Measurements from ENCODE around the gene LDLRAD4.

Gene LDLRAD4

DNA sequence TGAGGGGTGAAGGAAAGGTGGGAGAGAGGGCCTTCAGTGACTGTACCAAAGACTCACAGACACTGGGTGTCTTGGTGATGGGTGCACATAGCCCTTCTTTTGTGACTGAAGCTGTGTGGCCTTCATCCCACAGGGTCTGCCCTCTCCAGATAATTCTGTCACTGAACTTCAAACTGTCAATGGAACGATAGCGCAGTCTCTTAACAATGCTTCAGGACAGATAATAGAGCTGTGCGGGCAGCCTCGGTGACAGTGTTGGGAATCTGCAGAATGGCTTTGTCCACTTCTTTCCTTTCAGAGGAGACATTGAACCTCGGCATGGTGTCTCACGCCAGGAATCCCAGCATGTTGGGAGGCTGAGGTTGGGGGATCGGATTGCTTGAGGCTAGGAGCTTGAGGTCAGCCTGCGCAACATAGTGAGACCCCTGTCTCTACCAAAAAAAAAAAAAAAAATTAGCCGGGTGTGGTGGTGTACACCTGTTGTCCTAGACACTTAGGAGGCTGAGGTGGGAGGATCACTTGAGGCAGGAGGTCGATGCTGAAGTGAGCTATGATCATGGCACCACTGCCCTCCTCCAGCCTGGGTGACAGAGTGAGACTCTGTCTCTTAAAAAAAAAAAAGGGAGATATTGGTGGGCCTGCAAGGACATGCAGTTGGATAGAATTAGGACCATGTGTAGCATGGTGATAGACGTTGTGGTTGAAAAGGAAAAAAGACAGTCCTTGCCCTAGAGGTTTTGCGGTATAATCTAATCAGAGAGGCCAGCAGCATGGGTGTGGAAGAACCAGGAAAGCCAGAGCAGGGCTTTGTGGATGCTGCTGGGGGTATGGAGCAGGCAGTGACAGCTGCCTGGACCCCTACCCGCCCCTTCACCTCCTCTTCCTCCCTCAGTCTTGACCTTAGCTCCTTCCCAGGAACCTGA lies 91.4 kb downstream of the LDLRAD4 start:
- TF ChIP-seq, protein P1, sequence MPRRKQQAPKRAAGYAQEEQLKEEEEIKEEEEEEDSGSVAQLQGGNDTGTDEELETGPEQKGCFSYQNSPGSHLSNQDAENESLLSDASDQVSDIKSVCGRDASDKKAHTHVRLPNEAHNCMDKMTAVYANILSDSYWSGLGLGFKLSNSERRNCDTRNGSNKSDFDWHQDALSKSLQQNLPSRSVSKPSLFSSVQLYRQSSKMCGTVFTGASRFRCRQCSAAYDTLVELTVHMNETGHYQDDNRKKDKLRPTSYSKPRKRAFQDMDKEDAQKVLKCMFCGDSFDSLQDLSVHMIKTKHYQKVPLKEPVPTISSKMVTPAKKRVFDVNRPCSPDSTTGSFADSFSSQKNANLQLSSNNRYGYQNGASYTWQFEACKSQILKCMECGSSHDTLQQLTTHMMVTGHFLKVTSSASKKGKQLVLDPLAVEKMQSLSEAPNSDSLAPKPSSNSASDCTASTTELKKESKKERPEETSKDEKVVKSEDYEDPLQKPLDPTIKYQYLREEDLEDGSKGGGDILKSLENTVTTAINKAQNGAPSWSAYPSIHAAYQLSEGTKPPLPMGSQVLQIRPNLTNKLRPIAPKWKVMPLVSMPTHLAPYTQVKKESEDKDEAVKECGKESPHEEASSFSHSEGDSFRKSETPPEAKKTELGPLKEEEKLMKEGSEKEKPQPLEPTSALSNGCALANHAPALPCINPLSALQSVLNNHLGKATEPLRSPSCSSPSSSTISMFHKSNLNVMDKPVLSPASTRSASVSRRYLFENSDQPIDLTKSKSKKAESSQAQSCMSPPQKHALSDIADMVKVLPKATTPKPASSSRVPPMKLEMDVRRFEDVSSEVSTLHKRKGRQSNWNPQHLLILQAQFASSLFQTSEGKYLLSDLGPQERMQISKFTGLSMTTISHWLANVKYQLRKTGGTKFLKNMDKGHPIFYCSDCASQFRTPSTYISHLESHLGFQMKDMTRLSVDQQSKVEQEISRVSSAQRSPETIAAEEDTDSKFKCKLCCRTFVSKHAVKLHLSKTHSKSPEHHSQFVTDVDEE (CRISPR knock-in tag; IDR thresholded peaks at IDR 0.05), result no peak
- no peak for ATAC-seq

DNA sequence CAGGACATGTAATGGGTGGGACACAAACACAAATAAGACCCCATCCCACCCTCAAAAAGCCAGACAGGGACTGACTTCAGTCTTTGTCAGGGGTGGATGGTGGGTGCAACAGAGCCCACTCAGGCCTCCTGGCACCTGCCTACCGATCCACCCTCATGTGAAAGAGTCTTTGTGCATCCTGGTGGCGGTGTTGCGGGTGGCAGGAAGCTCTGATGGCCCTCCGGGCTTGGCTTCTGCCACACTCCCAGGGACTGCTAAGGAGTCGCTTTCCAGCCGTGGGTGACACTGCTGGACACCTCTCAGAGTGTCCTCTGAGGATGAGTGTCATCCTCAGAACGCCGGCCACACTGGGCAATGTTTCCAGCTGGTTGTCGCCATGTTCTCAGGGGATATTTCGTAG lies 92.6 kb downstream of the LDLRAD4 start:
- ATAC-seq, result no peak
- no peak for TF ChIP-seq ZNF8 (CRISPR knock-in tag; IDR thresholded peaks at IDR 0.05)

DNA sequence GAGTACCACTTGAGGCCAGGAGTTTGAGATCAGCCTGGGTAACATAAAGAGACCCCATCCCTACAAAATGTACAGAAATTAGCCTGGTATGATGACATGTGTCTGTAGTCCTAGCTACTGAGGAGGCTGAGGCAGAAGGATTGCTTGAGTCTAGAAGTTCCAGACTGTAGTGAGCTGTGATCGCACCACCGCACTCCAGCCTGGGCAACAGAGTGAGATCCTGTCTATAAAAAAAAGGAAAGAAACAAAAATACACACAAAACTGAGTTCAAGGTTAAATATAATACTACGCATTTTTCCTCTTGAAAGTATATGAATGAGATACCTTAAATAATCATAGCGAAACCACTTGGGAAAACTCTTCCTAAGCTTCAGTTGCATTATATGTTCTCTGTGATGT lies 94.0 kb downstream of the LDLRAD4 start:
- TF ChIP-seq, protein P2, sequence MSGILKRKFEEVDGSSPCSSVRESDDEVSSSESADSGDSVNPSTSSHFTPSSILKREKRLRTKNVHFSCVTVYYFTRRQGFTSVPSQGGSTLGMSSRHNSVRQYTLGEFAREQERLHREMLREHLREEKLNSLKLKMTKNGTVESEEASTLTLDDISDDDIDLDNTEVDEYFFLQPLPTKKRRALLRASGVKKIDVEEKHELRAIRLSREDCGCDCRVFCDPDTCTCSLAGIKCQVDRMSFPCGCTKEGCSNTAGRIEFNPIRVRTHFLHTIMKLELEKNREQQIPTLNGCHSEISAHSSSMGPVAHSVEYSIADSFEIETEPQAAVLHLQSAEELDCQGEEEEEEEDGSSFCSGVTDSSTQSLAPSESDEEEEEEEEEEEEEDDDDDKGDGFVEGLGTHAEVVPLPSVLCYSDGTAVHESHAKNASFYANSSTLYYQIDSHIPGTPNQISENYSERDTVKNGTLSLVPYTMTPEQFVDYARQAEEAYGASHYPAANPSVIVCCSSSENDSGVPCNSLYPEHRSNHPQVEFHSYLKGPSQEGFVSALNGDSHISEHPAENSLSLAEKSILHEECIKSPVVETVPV (CRISPR knock-in tag; IDR thresholded peaks at IDR 0.05), result no peak
- TF ChIP-seq ZFP30 (CRISPR knock-in tag; IDR thresholded peaks at IDR 0.05) (no peak), ZNF565 (CRISPR knock-in tag; conservative IDR thresholded peaks at IDR 0.05; ENCODE audit: low read depth) (no peak), ZNF70 (CRISPR knock-in tag; IDR thresholded peaks at IDR 0.05) (no peak), RARB (CRISPR knock-in tag; IDR thresholded peaks at IDR 0.05) (no peak), SNAI2 (CRISPR knock-in tag; IDR thresholded peaks at IDR 0.05) (no peak), GLIS3 (CRISPR knock-in tag; IDR thresholded peaks at IDR 0.05) (no peak), BACH2 (CRISPR knock-in tag; IDR thresholded peaks at IDR 0.05; ENCODE audit: borderline replicate concordance) (no peak), PPARA (CRISPR knock-in tag; IDR thresholded peaks at IDR 0.05; ENCODE audit: borderline replicate concordance) (no peak), TCF4 (CRISPR knock-in tag; IDR thresholded peaks at IDR 0.05; ENCODE audit: borderline replicate concordance) (no peak), CSDC2 (CRISPR knock-in tag; IDR thresholded peaks at IDR 0.05) (no peak)
- TF ChIP-seq, protein P3, sequence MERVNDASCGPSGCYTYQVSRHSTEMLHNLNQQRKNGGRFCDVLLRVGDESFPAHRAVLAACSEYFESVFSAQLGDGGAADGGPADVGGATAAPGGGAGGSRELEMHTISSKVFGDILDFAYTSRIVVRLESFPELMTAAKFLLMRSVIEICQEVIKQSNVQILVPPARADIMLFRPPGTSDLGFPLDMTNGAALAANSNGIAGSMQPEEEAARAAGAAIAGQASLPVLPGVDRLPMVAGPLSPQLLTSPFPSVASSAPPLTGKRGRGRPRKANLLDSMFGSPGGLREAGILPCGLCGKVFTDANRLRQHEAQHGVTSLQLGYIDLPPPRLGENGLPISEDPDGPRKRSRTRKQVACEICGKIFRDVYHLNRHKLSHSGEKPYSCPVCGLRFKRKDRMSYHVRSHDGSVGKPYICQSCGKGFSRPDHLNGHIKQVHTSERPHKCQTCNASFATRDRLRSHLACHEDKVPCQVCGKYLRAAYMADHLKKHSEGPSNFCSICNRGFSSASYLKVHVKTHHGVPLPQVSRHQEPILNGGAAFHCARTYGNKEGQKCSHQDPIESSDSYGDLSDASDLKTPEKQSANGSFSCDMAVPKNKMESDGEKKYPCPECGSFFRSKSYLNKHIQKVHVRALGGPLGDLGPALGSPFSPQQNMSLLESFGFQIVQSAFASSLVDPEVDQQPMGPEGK (CRISPR knock-in tag; IDR thresholded peaks at IDR 0.05; ENCODE audit: borderline replicate concordance), result no peak
- TF ChIP-seq, protein P4, sequence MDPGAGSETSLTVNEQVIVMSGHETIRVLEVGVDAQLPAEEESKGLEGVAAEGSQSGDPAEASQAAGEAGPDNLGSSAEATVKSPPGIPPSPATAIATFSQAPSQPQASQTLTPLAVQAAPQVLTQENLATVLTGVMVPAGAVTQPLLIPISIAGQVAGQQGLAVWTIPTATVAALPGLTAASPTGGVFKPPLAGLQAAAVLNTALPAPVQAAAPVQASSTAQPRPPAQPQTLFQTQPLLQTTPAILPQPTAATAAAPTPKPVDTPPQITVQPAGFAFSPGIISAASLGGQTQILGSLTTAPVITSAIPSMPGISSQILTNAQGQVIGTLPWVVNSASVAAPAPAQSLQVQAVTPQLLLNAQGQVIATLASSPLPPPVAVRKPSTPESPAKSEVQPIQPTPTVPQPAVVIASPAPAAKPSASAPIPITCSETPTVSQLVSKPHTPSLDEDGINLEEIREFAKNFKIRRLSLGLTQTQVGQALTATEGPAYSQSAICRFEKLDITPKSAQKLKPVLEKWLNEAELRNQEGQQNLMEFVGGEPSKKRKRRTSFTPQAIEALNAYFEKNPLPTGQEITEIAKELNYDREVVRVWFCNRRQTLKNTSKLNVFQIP (CRISPR knock-in tag; IDR thresholded peaks at IDR 0.05; ENCODE audit: borderline replicate concordance, low read depth), result no peak
- no peak for ATAC-seq

DNA sequence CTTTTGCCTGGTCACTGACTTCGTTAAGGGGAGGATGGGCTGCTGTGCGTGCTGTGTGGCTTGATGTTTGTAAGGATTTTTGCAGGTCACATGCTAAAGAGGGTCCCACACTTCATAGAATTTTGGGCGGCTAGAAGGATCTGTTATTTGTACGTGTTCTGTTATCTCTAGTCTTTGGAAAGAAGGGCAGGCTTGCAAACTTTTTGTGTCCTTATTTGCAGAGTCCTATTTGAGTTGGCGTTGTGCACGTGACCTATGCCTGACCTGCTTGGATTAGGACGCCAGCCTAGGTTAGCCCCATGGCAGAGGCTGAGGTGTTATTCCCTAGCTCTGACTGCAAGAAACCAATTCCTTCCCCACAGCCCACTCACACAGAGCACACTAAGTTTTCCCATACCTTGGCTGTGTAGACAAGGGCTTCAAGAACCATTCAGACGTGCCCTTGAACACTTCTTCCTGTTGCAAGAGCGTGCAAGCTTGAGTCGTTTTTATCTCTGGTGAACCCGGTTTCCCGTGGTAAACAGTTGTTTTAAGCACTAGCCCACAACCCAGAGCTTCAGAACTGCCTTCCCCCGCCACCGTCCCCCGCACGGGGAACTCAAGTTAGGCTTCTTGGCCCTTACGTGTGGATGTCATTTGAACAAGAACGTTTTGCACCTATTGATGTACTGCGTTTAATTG lies 94.6 kb downstream of the LDLRAD4 start:
- TF ChIP-seq, protein P1 (CRISPR knock-in tag; IDR thresholded peaks at IDR 0.05), result no peak
- TF ChIP-seq ZFP30 (CRISPR knock-in tag; IDR thresholded peaks at IDR 0.05) (no peak), PPARA (CRISPR knock-in tag; IDR thresholded peaks at IDR 0.05; ENCODE audit: borderline replicate concordance) (no peak), RARB (CRISPR knock-in tag; IDR thresholded peaks at IDR 0.05) (no peak), ZNF70 (CRISPR knock-in tag; IDR thresholded peaks at IDR 0.05) (no peak), ESRRG (CRISPR knock-in tag; IDR thresholded peaks at IDR 0.05) (no peak), ARNTL (CRISPR knock-in tag; IDR thresholded peaks at IDR 0.05; ENCODE audit: borderline replicate concordance, low read depth) (no peak), ZNF565 (CRISPR knock-in tag; conservative IDR thresholded peaks at IDR 0.05; ENCODE audit: low read depth) (no peak)
- TF ChIP-seq, protein P4 (CRISPR knock-in tag; IDR thresholded peaks at IDR 0.05; ENCODE audit: borderline replicate concordance, low read depth), result no peak
- no peak for ATAC-seq

All from SK-N-SH treated with all-trans-retinoic acid at 6 μM for 48 hours (cell line).